Karpas-422 (cell line): ENCODE measurements around the gene TEX30. TPM values are rescaled to one million over a fixed set of nuclear protein-coding genes. Genes with fewer than 3 reads are reported as not detected.

ENCODE experiments used
- DNase-seq: peaks from one replicate; pipeline ENCODE4 v3.0.0-alpha.2; 2015
- H2AFZ ChIP-seq: fragments of 200-600 bp; sonication (generic); 2 replicates; pipeline ENCODE4 v1.6.1; 2014; ENCODE audit warnings: antibody characterized with exemption, low read length, mixed read lengths
- H3K27ac ChIP-seq: fragments of 200-600 bp; sonication (generic); 2 replicates; pipeline ENCODE4 v1.5.1; 2014; ENCODE audit warnings: mild to moderate bottlenecking, low read length, moderate library complexity
- H3K27me3 ChIP-seq: fragments of 200-600 bp; sonication (generic); 2 replicates; pipeline ENCODE4 v1.6.1; 2014; ENCODE audit warnings: low read length, mixed read lengths
- H3K36me3 ChIP-seq: fragments of 200-600 bp; sonication (generic); 2 replicates; pipeline ENCODE4 v1.6.1; 2014; ENCODE audit warnings: low read length, mixed read lengths; ENCODE audit not compliant: insufficient read depth
- H3K4me1 ChIP-seq: fragments of 200-600 bp; sonication (generic); 2 replicates; pipeline ENCODE4 v1.6.1; 2014; ENCODE audit warnings: mild to moderate bottlenecking, low read length, mixed read lengths
- H3K4me2 ChIP-seq: fragments of 200-600 bp; sonication (generic); 2 replicates; pipeline ENCODE4 v1.6.1; 2014; ENCODE audit warnings: low read length, low read depth, mild to moderate bottlenecking; ENCODE audit not compliant: poor library complexity, severe bottlenecking
- H3K4me3 ChIP-seq: fragments of 200-600 bp; sonication (generic); 2 replicates; pipeline ENCODE4 v1.5.1; 2014; ENCODE audit warnings: mild to moderate bottlenecking, antibody characterized with exemption, low read length, mixed read lengths
- H3K79me2 ChIP-seq: fragments of 200-600 bp; sonication (generic); 2 replicates; pipeline ENCODE4 v1.6.1; 2014; ENCODE audit warnings: mild to moderate bottlenecking, low read length, mixed read lengths
- H3K9ac ChIP-seq: fragments of 200-600 bp; sonication (generic); 2 replicates; pipeline ENCODE4 v1.6.0; 2014; ENCODE audit warnings: low read length
- H3K9me2 ChIP-seq: fragments of 200-600 bp; sonication (generic), shearing (Covaris generic); replicated peaks from 2 replicates; pipeline ENCODE4 v1.6.0; 2014; ENCODE audit warnings: mild to moderate bottlenecking, low read length, moderate library complexity; ENCODE audit not compliant: insufficient read depth
- H3K9me3 ChIP-seq: fragments of 300-700, 200-600 bp; sonication (generic); 2 replicates; pipeline ENCODE4 v1.6.1; 2014; ENCODE audit warnings: low read length, mixed read lengths
- H4K20me1 ChIP-seq: fragments of 200-600 bp; sonication (generic); 2 replicates; pipeline ENCODE4 v1.6.1; 2014; ENCODE audit warnings: mild to moderate bottlenecking, antibody characterized with exemption, low read length, low read depth; ENCODE audit not compliant: insufficient read depth
- total RNA-seq: library from RNA; depleted of rRNA; stranded (reverse); fragments of >200 nt; shearing (Covaris generic); gene quantifications from 2 replicates; pipeline ENCODE4 v1.2.3, GENCODE V29; 2014; ENCODE audit warnings: low replicate concordance

TEX30 gene
- total RNA-seq, 1 experiment from 2014 or later: 25.6 TPM

DNA sequence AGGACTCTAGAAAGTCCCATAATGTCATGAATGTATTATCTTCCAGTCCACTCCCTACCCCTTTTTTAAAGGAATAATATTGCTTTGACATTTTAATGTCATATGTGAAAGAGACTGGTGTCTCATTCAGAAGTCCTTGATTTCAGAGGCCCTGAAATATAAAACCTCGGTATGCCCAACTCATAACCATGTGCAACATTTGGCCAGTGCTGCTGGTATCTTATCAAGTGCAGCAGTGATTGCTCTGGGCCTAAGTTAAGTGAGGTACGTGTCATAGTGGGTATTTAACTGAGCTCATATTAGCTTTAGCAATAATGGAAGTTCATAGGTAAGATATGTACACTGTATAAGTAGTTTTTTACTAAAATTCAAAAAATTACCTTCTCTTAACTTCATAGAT lies 14.7 kb downstream of the TEX30 start:
- no peaks in the 10 kb centered on the region for H3K36me3 ChIP-seq
- no peaks in the 10 kb centered on the region for H3K9me2 ChIP-seq
- no peak for DNase-seq
- H4K20me1 ChIP-seq: no peaks in the 10 kb centered on the region
- H3K4me2 ChIP-seq: no peak overlapping the region
- no peaks in the 10 kb centered on the region for H3K9me3 ChIP-seq
- no peaks in the 10 kb centered on the region for H3K79me2 ChIP-seq
- no peak overlapping the region for H3K9ac ChIP-seq
- H3K4me3 ChIP-seq: no peak overlapping the region
- no peaks in the 10 kb centered on the region for H3K4me1 ChIP-seq
- no peak overlapping the region for H3K27ac ChIP-seq
- H2AFZ ChIP-seq: no peak overlapping the region
- no peaks in the 10 kb centered on the region for H3K27me3 ChIP-seq

DNA sequence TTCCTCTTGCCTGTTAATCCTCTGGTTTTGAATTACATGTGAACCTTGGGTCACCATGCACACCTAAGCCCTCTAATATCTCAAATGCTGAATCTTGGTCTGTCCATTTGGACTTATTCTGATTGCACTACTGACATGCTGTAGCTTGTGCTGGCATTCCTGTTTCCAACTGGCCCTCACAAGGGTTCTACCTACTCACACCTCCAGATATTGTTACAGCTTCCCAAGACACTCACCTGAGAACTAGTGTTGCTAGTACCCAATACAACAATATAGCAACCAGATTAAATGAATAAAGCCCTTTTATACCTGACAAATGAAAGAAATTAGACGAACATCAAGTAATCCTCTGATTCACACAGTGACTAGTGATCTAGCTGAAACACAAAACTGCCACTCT lies 16.6 kb downstream of the TEX30 start:
- Histone ChIP-seq H3K27me3 (no peaks in the 10 kb centered on the region), H3K9me2 (peaks cover 3% of the 10 kb centered on the region; the same call in 1 of the 2 replicates), H3K9ac (no peak overlapping the region), H3K79me2 (no peaks in the 10 kb centered on the region), H3K36me3 (no peaks in the 10 kb centered on the region), H4K20me1 (no peaks in the 10 kb centered on the region), H3K27ac (no peak overlapping the region), H3K4me2 (no peak overlapping the region), H3K4me1 (no peaks in the 10 kb centered on the region), H3K4me3 (no peak overlapping the region), H2AFZ (no peak overlapping the region), H3K9me3 (no peaks in the 10 kb centered on the region)
- DNase-seq: no peak

DNA sequence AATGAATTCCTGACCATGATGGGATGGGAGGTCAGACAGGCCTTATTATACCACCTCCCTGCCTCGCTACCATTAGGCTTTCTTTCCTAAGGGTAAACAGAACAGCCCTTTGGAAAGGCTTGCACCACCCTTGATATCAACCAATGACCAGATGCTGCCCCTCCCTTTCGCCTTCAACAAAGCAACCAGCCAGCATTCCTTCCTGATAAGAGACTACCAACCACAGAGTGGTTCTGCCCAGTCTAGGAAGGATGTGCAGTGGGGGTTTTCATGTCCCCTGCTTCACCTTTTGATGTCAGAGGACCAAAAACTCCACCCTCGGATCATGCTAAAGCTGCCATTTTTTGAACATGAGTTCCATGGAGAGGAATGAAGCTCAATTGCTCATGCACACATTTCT lies 21.7 kb downstream of the TEX30 start:
- no peak overlapping the region for H3K4me3 ChIP-seq
- H3K9me2 ChIP-seq: peaks cover 3% of the 10 kb centered on the region; the same call in 1 of the 2 replicates
- no peaks in the 10 kb centered on the region for H3K27me3 ChIP-seq
- no peaks in the 10 kb centered on the region for H3K79me2 ChIP-seq
- no peak overlapping the region for H3K27ac ChIP-seq
- no peak for DNase-seq
- H3K9me3 ChIP-seq: no peaks in the 10 kb centered on the region
- H3K4me2 ChIP-seq: no peak overlapping the region
- no peak overlapping the region for H2AFZ ChIP-seq
- no peaks in the 10 kb centered on the region for H4K20me1 ChIP-seq
- H3K36me3 ChIP-seq: no peaks in the 10 kb centered on the region
- no peaks in the 10 kb centered on the region for H3K4me1 ChIP-seq
- no peak overlapping the region for H3K9ac ChIP-seq

DNA sequence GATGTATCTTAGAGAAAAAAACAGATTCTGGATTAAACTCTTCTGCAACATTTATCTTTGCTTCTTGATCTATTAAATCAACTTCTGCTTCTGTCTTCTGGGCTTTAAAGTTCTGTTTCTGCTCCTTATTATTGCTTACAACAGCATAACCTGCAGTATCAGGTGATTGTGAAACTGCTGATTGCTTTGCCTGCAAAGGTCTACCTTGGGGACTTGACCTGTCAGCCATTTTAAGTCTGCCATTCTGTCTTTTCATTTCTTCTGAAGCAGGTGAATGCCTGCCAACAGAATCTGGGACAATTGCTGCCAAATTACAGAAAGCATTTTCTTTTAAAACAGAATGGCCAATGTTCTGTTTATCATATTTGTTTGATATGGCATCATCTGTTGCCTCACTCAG lies 31.1 kb downstream of the TEX30 start:
- no peaks in the 10 kb centered on the region for H3K36me3 ChIP-seq
- no peak overlapping the region for H3K27ac ChIP-seq
- H2AFZ ChIP-seq: no peak overlapping the region
- no peaks in the 10 kb centered on the region for H3K4me1 ChIP-seq
- no peaks in the 10 kb centered on the region for H3K9me2 ChIP-seq
- no peak overlapping the region for H3K9ac ChIP-seq
- H4K20me1 ChIP-seq: no peaks in the 10 kb centered on the region
- H3K4me2 ChIP-seq: no peak overlapping the region
- H3K79me2 ChIP-seq: no peaks in the 10 kb centered on the region
- H3K4me3 ChIP-seq: no peak overlapping the region
- no peaks in the 10 kb centered on the region for H3K9me3 ChIP-seq
- H3K27me3 ChIP-seq: no peaks in the 10 kb centered on the region
- no peak for DNase-seq

DNA sequence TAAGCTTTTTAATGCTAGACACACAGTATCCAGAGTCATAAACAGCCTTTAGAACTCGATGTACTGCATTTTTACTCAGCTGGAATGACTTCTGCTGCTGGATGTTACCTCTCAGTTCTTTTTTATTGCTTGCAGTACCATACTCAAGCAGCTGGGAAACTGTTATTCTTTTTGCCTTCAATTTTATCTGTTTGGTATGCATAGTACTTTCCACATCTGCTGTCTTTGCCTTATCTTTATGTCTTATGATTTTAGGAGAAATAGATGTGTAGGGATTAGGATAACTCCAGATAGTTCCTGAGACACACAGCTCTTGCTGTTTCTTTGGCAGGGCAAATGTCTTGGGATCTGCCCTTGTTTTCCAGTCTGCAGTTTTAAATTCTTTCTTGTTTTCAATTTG lies 31.5 kb downstream of the TEX30 start:
- no peaks in the 10 kb centered on the region for H3K9me3 ChIP-seq
- H3K4me1 ChIP-seq: no peaks in the 10 kb centered on the region
- no peak overlapping the region for H2AFZ ChIP-seq
- no peaks in the 10 kb centered on the region for H4K20me1 ChIP-seq
- H3K4me2 ChIP-seq: no peak overlapping the region
- H3K4me3 ChIP-seq: no peak overlapping the region
- H3K9me2 ChIP-seq: no peaks in the 10 kb centered on the region
- no peak overlapping the region for H3K27ac ChIP-seq
- no peak overlapping the region for H3K9ac ChIP-seq
- no peak for DNase-seq
- no peaks in the 10 kb centered on the region for H3K36me3 ChIP-seq
- no peaks in the 10 kb centered on the region for H3K79me2 ChIP-seq
- no peaks in the 10 kb centered on the region for H3K27me3 ChIP-seq

DNA sequence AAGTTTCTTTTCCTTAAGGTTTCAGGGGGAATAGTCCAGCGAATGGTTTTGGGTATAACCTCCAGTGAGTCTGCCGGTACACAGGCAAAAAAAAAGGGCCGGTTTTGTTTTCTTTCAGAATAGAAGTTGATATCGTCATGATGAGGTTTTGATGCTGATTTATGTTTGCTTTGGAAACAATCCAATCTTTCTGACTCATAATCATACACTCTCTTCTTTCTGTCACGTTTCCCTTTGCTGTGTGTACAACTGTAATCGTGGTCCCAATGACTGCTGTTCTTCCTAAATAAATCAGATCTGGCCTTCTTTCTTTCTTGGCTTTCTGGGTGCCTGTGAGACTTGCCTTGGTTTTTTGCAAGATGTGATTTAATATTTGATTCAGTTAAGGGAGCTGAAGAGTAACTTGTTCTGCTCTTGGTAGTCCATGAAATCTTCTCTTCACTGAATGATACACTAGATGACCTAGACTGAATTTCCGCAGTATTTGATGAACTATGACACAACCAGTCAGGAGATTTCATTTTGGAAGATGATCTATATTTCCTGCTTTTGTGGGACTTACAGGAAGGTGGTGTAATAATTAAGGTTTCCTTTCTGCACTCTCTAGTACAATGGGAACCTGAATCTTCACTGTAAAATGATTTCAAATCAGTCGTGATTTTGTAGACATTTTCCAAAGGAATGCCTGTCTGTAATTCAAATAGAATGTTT lies 43.9 kb downstream of the TEX30 start:
- Histone ChIP-seq H3K4me2 (no peak overlapping the region), H2AFZ (no peak overlapping the region), H3K27ac (no peak overlapping the region), H3K9me2 (no peaks in the 10 kb centered on the region), H3K27me3 (no peaks in the 10 kb centered on the region), H4K20me1 (no peaks in the 10 kb centered on the region), H3K4me1 (no peaks in the 10 kb centered on the region), H3K9ac (no peak overlapping the region), H3K79me2 (no peaks in the 10 kb centered on the region), H3K4me3 (no peak overlapping the region), H3K9me3 (no peaks in the 10 kb centered on the region), H3K36me3 (no peaks in the 10 kb centered on the region)
- DNase-seq: no peak

DNA sequence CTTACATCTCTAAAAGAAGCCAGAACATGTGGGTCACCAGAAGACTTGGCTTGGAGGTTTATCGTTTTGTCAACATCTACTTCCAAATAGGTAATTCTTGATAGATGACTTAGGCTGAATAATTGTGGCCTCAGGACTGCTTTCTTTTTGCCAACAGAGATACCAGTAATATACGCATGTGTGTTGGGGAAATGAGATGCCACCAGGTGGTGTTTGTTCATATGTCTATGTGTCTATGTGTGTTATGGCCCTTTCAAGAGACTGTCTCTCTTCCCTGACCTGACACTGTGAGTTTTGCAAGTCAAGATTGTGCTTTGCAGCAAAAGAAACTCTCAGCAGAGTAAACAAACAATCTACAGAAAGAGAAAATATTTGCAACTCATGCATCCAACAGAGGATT lies 47.2 kb downstream of the TEX30 start:
- Histone ChIP-seq H2AFZ (no peak overlapping the region), H3K79me2 (no peaks in the 10 kb centered on the region), H3K9me2 (no peaks in the 10 kb centered on the region), H3K4me1 (peaks cover 8% of the 10 kb centered on the region), H3K27me3 (no peaks in the 10 kb centered on the region), H4K20me1 (no peaks in the 10 kb centered on the region), H3K27ac (no peak overlapping the region), H3K36me3 (no peaks in the 10 kb centered on the region), H3K4me3 (no peak overlapping the region), H3K9me3 (no peaks in the 10 kb centered on the region), H3K9ac (no peak overlapping the region), H3K4me2 (no peak overlapping the region)
- peak; percentile 56 for DNase-seq

DNA sequence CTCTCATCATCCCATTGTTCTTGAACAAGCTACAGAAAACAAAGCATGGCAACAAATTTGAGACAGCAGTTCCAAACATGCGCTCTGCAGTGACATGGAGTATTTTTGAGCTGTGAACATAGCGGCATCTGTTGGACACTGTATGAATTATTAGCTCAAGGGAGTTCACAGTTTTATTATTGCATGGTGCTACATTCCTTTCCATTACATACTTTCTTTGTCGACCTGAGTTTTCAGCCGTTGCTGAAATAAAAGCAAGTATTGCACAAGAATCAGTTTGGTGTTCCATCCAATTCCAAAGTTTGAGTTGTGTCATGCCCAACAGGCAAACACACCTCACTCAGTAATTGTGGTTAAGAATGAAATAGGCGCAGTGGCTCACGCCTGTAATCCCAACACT lies 48.7 kb downstream of the TEX30 start:
- no peaks in the 10 kb centered on the region for H3K27me3 ChIP-seq
- no peaks in the 10 kb centered on the region for H4K20me1 ChIP-seq
- no peak overlapping the region for H3K27ac ChIP-seq
- H3K9ac ChIP-seq: no peak overlapping the region
- no peak overlapping the region for H2AFZ ChIP-seq
- DNase-seq: peak; percentile 75
- H3K9me2 ChIP-seq: no peaks in the 10 kb centered on the region
- H3K36me3 ChIP-seq: no peaks in the 10 kb centered on the region
- H3K9me3 ChIP-seq: no peaks in the 10 kb centered on the region
- H3K4me2 ChIP-seq: no peak overlapping the region
- no peaks in the 10 kb centered on the region for H3K79me2 ChIP-seq
- H3K4me3 ChIP-seq: no peak overlapping the region
- peaks cover 8% of the 10 kb centered on the region for H3K4me1 ChIP-seq
